GM19468 (cell line): ENCODE data around the gene COL4A1.

Experiments used
- ATAC-seq: cut with Tn5 transposase; IDR thresholded peaks from one replicate; pipeline ENCODE4 v1.9.1; 2021; ENCODE audit warnings: mild to moderate bottlenecking, moderate library complexity, moderate number of reproducible peaks; ENCODE audit not compliant: unreplicated experiment; ENCODE audit errors: extremely low read depth

COL4A1 gene

GRCh38 chr13:110280985-110281688, 25.8 kb downstream of the COL4A1 start:
- no peak for ATAC-seq

- no peak for ATAC-seq
Observed at GRCh38 chr13:110280231-110280813, 26.6 kb downstream of the COL4A1 start.

- ATAC-seq: no peak
Observed at GRCh38 chr13:110279684-110280083, 27.3 kb downstream of the COL4A1 start.

DNA sequence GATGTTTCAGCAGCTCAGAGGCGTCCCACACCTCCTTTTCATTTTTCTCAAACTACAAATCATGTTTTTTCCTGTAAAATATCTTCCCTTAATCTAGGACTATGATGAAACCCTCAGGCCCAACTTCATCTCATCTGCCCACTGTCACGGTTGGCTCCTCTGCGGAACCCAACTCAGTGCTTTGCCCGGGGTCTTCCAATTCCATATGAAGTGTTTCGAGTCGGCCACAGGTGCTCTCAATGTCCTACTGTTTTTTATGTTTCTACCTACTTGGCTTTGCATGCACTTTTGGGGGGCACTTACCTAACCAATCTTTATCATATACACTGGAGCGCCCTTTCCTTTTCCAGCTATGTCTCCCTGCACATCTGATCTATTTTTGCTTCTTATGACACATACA, 28.1 kb downstream of the COL4A1 start:
- ATAC-seq: no peak

GRCh38 chr13:110277357-110277975, 29.5 kb downstream of the COL4A1 start:
- no peak for ATAC-seq

- no peak for ATAC-seq
Observed at GRCh38 chr13:110276553-110276950, 30.4 kb downstream of the COL4A1 start.

DNA sequence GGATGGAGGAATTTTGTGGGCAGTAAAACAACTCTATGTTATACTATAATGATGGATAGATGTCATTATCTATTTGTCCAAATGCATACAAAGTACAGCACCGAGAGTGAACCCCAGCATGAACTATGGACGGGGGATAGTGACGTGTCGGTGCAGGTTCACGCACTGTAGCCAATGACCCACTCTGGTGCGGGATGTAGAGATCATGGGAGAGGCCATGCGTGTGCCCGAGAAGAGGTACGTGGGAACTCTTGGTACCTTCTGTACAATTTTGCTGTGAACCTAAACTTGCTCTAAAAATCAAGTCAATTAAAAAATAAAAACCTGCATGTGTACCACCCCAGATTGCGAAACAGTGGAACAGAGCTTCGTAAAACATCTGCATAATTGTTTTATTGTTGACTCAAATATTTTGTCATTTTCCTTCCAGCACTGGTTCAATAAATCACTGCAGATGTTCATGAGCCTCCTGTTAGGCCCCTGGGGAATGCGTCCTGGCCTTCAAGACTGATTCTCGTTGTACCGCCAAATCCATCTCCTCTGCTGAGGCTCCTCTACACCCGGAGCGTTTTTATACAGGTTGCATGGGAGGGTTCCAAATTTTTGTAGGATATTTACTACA, 30.9 kb downstream of the COL4A1 start:
- no peak for ATAC-seq

DNA sequence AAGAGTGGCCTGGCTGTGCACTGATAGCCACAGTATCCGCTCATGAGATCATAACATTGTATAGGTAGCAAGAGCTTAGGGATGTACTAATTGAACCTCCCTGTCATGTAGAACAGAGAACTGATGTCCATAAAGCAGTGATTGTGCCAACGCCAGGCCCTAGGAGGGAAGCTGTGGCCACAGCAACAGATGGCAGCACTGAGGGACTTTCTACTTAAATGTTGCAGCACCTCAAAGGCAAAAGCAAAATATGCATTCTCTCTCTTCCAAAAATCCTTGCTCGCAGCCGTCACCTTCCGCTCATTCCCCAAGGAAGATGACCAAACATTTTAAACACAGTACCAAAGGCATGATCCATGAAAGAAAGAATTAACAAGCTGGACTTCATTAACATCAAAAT, 32.3 kb downstream of the COL4A1 start:
- ATAC-seq: no peak

DNA sequence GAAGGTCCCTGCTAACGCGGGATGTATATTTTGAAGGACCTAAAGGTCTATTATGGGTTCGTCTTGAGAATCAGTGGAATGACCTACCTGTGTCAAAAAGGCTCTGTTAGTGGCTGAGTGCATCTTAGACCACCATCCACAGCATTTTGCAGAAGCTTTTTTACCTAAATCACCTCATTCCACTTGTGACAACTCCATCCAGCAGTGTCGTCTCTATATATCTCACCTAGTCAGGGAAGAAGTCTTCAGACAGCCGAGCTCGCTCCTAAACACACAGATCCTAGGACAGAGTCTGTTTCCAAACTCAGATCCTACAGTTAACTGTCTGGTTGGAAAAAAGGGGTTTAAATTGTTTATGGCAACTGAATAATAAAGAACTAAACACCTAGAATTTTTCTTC, 33.7 kb downstream of the COL4A1 start:
- ATAC-seq: no peak

GRCh38 chr13:110272651-110273050, 34.3 kb downstream of the COL4A1 start:
- ATAC-seq: no peak

- no peak for ATAC-seq
Observed at GRCh38 chr13:110272227-110272626, 34.7 kb downstream of the COL4A1 start.

DNA sequence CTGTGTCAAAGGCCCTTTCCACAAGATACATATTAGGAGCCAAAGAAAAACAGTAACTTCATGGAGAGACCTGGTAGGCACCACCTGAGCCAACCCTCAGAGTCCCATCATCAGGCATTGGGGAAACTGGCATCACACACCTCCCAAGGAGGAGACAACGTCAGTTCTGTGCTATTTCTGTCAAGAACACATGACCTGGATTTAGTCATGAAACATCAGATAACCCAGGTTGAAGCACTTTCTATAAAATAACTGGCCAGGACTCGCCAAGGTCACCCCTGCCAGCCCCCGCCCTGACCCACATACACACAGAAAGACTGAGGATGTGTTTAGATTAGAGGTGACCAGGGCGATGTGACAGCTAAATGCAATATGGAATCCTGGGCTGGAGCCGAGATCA, 35.6 kb downstream of the COL4A1 start:
- no peak for ATAC-seq

DNA sequence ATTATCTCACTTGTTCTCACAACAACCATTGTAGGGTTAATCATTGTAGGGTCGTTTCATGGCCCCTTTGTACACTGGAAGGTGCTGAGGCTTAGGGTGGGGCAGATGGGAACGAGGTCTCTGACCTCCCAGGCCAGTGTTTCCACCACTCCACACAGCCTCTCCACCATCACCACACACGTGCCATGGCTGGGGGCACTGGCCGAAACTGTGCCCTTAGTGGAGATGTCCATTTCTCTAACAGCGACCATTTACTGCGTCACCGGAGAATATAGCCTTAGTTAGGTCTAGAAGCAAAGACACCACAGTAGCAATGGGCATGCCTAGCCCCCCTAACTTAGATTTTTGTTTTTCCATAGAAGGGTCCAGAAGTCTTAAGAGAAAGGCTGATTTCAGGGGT, 36.5 kb downstream of the COL4A1 start:
- ATAC-seq: no peak

DNA sequence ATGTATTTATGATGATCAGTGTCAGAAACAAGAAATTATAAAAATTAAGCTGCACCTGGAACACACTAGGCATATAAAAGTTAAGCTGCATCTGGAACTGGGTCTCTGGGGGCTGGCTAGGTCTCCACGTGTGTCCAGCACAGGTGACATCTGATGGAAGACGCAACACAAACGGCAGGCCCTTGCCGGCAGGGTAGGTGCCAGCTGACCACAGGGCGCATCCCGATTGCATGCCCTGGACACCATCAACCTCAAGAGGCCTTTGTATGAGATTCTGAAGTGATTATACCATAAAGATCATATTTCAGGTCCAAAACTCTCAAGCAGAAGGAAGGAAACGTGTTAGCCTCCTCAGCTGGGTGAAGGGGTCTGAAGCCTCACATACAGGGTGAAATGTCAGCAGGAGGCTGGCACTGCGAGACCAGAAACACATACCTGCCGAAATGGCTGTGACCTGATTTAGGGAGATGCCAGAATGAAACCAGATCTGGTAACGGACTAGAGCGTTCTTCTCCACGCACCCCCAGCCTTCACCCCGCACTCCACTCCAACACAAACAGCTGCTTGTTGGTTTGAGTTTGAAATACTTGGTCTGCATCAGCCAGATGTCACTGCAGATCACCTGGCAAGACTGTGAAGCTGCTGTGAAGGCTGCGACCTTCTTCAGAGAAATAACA, 37.3 kb downstream of the COL4A1 start:
- no peak for ATAC-seq

DNA sequence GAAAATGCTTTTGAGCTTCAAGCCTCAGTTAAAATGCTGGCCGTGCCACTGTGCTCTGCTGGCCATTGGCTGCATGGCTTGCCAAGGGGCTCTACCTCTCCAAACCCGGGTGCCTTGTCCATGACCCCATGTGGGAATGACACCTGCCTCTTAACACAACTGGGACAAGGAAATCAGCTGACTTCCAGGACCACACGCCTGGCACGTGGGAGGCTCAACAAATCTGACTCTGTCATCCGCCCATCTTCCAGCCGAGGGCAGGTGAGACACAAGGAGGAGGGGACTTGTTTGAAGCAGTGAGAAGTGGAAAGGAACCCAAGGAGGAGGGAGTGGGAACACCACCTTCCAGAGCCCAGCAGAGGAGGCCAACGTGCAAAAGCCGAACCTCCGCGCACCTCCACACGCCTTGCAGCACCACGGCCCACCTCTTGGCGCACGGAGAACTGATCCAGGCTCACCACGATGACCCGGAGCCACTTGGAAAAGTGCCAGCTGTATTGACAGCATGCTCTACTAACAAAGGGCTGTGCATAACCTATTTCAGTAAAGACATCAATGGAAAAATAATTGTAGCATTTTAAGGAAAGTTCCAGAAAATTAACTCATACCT, 38.3 kb downstream of the COL4A1 start:
- ATAC-seq: no peak

DNA sequence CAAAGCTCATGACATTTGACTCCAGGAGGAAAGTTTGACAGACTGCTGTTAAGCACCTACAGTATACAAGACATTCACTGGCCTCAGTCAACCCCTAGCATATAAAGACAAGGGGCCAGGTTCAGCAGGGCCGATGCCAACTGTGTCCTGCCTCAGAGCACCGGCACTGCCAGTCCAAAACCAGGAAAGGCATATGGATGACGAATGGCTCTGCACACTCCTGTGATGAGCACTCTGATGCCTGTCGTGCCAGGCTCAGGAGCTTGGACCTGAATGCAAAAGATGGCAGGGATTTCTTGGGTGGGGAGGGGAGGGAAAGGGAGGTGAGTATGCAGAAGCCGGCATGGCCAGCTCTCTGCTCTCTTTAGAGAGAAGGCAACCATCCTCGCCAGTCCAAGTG, 38.9 kb downstream of the COL4A1 start:
- ATAC-seq: no peak

GRCh38 chr13:110266983-110267382, 40.0 kb downstream of the COL4A1 start:
- no peak for ATAC-seq

GRCh38 chr13:110266431-110266809, 40.5 kb downstream of the COL4A1 start:
- no peak for ATAC-seq

DNA sequence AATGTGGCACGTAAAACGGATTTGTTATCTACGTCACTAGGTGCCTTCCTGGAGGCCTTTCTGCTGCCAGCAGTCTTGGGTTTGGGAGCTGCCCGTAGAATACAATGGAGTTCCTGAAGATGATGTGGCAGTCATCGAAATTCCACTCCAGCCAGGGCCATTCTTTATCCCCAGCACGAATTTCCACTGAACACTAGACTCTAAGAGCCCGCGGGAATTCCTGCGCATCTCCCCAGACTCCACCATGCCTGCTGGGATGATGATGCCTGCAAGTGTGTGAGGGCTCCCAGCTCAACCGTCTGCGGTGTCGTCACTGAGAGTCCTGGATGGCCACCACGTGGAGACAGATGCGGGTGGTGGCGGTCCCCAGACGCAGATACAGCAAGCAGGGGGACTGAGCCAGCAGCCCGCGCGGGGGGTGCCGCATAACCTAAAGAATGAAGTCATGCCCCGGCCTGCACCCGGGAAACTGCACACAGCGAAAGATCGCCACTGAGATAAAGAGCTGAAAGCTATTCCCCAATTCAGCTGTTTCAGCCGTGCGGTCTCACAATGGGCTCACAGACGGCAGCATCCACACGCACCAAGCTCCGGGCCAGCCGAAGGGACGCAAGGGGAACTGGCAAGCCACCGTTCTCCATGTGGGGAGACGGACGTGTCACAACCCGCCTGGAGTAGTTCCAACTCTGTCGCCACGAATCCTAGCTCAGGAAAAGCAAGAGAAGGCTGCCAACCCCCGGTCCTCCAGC, 41.1 kb downstream of the COL4A1 start:
- ATAC-seq: no peak

- no peak for ATAC-seq
Observed at GRCh38 chr13:110265341-110265681, 41.6 kb downstream of the COL4A1 start.
